CD4-positive, CD25-positive, alpha-beta regulatory T cell (primary cell): ENCODE data around the gene PIK3C2G. TPM values are rescaled to one million over a fixed set of nuclear protein-coding genes. Genes with fewer than 3 reads are reported as not detected.

ENCODE experiments used
- ATAC-seq, 2 donors: fragments of 150-1000 bp; cut with Tn5 transposase; one replicate each; pipeline ENCODE4 v1.10.0; 2021; ENCODE audit warnings: low read depth in 2 of 2, moderate number of reproducible peaks in 2 of 2, moderate library complexity in 1 of 2
- DNase-seq, 3 donors: peaks; one replicate each; pipeline versions ENCODE4 v3.0.0 to v3.0.0-alpha.2; 2012 to 2022; ENCODE audit warnings: mixed read lengths in 1 of 3
- H3K27ac ChIP-seq: one replicate; pipeline ENCODE4 v1.7.0; 2013; ENCODE audit warnings: mild to moderate bottlenecking, low read length; ENCODE audit not compliant: insufficient read depth, poor library complexity, severe bottlenecking
- H3K27me3 ChIP-seq: one replicate; pipeline ENCODE4 v1.7.0; 2013; ENCODE audit warnings: low read length; ENCODE audit not compliant: control insufficient read depth, insufficient read depth
- H3K36me3 ChIP-seq: one replicate; pipeline ENCODE4 v1.7.0; 2013; ENCODE audit warnings: mild to moderate bottlenecking, low read length, moderate library complexity; ENCODE audit not compliant: control insufficient read depth, insufficient read depth
- H3K4me1 ChIP-seq: 2 replicates; pipeline ENCODE4 v1.7.0; 2013; ENCODE audit warnings: mild to moderate bottlenecking, low read length; ENCODE audit not compliant: insufficient read depth, control insufficient read depth, poor library complexity, severe bottlenecking
- H3K4me3 ChIP-seq: one replicate; pipeline ENCODE4 v1.7.0; 2013; ENCODE audit warnings: low read depth, mild to moderate bottlenecking, low read length, moderate library complexity
- H3K9me3 ChIP-seq, 2 experiments: 1 replicate in 1 of 2; 2 replicates in 1 of 2; pipeline ENCODE4 v1.7.0; 2013; ENCODE audit warnings: low read length in 2 of 2, mild to moderate bottlenecking in 1 of 2, moderate library complexity in 1 of 2; ENCODE audit not compliant: control insufficient read depth in 2 of 2
- H3K27ac Mint-ChIP-seq, 3 donors: one replicate each; pipeline ENCODE4 v1.8.0; 2020 to 2022; ENCODE audit warnings: mild to moderate bottlenecking in 3 of 3, mixed read lengths in 3 of 3, moderate library complexity in 2 of 3
- H3K27me3 Mint-ChIP-seq: one replicate; pipeline ENCODE4 v1.8.0; 2022; ENCODE audit warnings: mild to moderate bottlenecking, mixed read lengths
- H3K36me3 Mint-ChIP-seq: one replicate; pipeline ENCODE4 v1.8.0; 2020; ENCODE audit warnings: mixed read lengths
- H3K4me1 Mint-ChIP-seq, 4 donors: one replicate each; pipeline ENCODE4 v1.8.0; 2020 to 2022; ENCODE audit warnings: mixed read lengths in 4 of 4, mild to moderate bottlenecking in 1 of 4
- H3K4me3 Mint-ChIP-seq, 4 donors: one replicate each; pipeline ENCODE4 v1.8.0; 2020 to 2022; ENCODE audit warnings: mild to moderate bottlenecking in 4 of 4, mixed read lengths in 4 of 4, moderate library complexity in 3 of 4
- H3K9me3 Mint-ChIP-seq, 7 donors: one replicate each; pipeline ENCODE4 v1.8.0; 2020 to 2022; ENCODE audit warnings: mixed read lengths in 7 of 7, mild to moderate bottlenecking in 3 of 7, moderate library complexity in 2 of 7
- polyA plus RNA-seq, 4 donors: library from polyadenylated mRNA; unstranded; fragments of 300-500 nt; fragmentation: Illumina TruSeq; gene quantifications; one replicate each; pipeline ENCODE4 v1.2.3, GENCODE V29; 2021
- total RNA-seq: library from RNA; stranded (reverse); gene quantifications from one replicate; pipeline ENCODE4 v1.2.3, GENCODE V29; 2022

The PIK3C2G gene, protein sequence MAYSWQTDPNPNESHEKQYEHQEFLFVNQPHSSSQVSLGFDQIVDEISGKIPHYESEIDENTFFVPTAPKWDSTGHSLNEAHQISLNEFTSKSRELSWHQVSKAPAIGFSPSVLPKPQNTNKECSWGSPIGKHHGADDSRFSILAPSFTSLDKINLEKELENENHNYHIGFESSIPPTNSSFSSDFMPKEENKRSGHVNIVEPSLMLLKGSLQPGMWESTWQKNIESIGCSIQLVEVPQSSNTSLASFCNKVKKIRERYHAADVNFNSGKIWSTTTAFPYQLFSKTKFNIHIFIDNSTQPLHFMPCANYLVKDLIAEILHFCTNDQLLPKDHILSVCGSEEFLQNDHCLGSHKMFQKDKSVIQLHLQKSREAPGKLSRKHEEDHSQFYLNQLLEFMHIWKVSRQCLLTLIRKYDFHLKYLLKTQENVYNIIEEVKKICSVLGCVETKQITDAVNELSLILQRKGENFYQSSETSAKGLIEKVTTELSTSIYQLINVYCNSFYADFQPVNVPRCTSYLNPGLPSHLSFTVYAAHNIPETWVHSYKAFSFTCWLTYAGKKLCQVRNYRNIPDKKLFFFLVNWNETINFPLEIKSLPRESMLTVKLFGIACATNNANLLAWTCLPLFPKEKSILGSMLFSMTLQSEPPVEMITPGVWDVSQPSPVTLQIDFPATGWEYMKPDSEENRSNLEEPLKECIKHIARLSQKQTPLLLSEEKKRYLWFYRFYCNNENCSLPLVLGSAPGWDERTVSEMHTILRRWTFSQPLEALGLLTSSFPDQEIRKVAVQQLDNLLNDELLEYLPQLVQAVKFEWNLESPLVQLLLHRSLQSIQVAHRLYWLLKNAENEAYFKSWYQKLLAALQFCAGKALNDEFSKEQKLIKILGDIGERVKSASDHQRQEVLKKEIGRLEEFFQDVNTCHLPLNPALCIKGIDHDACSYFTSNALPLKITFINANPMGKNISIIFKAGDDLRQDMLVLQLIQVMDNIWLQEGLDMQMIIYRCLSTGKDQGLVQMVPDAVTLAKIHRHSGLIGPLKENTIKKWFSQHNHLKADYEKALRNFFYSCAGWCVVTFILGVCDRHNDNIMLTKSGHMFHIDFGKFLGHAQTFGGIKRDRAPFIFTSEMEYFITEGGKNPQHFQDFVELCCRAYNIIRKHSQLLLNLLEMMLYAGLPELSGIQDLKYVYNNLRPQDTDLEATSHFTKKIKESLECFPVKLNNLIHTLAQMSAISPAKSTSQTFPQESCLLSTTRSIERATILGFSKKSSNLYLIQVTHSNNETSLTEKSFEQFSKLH (N-terminal part only)
- total RNA-seq = not detected
- not detected for polyA plus RNA-seq

DNA sequence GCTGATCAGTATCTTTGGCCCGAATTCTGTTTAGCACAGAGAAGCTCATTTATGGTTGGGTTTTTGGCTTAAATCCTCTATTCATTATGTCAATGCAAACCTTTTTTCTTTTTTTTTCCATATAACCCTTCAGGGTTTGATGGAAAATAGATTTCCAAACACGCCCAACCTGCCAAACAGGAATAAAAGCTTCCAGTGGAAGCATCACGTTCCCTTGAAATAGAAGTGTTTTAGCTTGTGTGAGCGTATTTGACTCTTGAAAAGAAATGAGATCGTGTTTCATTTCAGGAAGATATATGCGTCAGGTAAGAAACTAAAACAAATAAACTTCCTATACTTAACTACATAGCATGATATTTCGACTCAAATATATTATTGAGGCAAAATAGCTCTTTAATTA is at the start of gene PIK3C2G:
TSS of gene PIK3C2G (plus strand) at position 246 of the 400 bp plus-strand sequence. CDS start 20,564 bp downstream, outside the sequence.
- H3K4me1 Mint-ChIP-seq = no peaks in the 10 kb centered on the region
- no peaks in the 10 kb centered on the region for H3K4me1 ChIP-seq
- no peak for ATAC-seq
- no peak within 1 kb of the TSS for H3K4me3 ChIP-seq
- H3K9me3 ChIP-seq = no peaks in the 10 kb centered on the region
- H3K9me3 Mint-ChIP-seq = peaks cover 0 to 3% (median 0%) of the 10 kb centered on the region in 7 donors
- no peaks in the 10 kb centered on the region for H3K36me3 ChIP-seq
- no peak within 1 kb of the TSS for H3K4me3 Mint-ChIP-seq
- H3K27ac Mint-ChIP-seq = no peak within 1 kb of the TSS
- no peak for DNase-seq
- H3K27ac ChIP-seq = no peak within 1 kb of the TSS
- H3K27me3 Mint-ChIP-seq = no peaks in the 10 kb centered on the region
- no peaks in the 10 kb centered on the region for H3K27me3 ChIP-seq
- H3K36me3 Mint-ChIP-seq = no peaks in the 10 kb centered on the region

- H3K4me1 ChIP-seq = no peaks in the 10 kb centered on the region
- no peaks in the 10 kb centered on the region for H3K36me3 Mint-ChIP-seq
- no peaks in the 10 kb centered on the region for H3K27me3 ChIP-seq
- H3K9me3 ChIP-seq = no peaks in the 10 kb centered on the region
- no peak overlapping the region for H3K27ac ChIP-seq
- DNase-seq (no peak), ATAC-seq (no peak)
- H3K4me1 Mint-ChIP-seq = no peaks in the 10 kb centered on the region
- no peaks in the 10 kb centered on the region for H3K36me3 ChIP-seq
- H3K27ac Mint-ChIP-seq = no peak overlapping the region
- no peaks in the 10 kb centered on the region for H3K27me3 Mint-ChIP-seq
- H3K9me3 Mint-ChIP-seq = peaks cover 0 to 15% (median 3%) of the 10 kb centered on the region in 7 donors
- H3K4me3 Mint-ChIP-seq = no peak overlapping the region
- H3K4me3 ChIP-seq = no peak overlapping the region
Observed at GRCh38 chr12:18217966-18218365, 43.4 kb upstream of the PIK3C2G start.

DNA sequence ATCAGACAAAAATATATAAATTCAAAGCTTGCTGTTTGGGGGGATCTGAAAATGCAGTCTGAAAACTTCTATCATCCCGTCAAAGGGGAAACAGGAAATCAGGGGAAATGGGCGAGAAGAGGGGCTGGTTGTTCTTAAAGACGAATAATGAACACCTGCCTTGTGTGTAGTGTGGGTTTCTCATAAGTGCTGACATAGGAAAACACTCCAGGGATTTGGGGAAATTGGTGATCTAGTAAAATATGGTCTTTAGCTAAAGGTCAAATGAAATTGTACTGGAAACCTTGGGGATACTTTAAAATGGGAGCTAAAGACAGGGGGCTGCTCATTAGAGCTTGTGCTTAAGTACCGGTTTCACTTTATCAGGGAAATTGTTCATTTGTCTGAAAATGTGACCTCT is 39.6 kb upstream of the PIK3C2G start:
- H3K27ac Mint-ChIP-seq = no peak overlapping the region
- Histone ChIP-seq H3K36me3 (no peaks in the 10 kb centered on the region), H3K4me1 (no peaks in the 10 kb centered on the region), H3K4me3 (no peak overlapping the region), H3K27ac (no peak overlapping the region), H3K9me3 (no peaks in the 10 kb centered on the region), H3K27me3 (no peaks in the 10 kb centered on the region)
- peaks cover 0 to 10% (median 2%) of the 10 kb centered on the region in 7 donors for H3K9me3 Mint-ChIP-seq
- H3K27me3 Mint-ChIP-seq = no peaks in the 10 kb centered on the region
- no peaks in the 10 kb centered on the region for H3K36me3 Mint-ChIP-seq
- ATAC-seq = no peak
- no peak for DNase-seq
- H3K4me3 Mint-ChIP-seq = no peak overlapping the region
- no peaks in the 10 kb centered on the region for H3K4me1 Mint-ChIP-seq

- Histone ChIP-seq H3K4me3 (no peak overlapping the region), H3K27ac (no peak overlapping the region), H3K4me1 (no peaks in the 10 kb centered on the region), H3K9me3 (no peaks in the 10 kb centered on the region), H3K36me3 (no peaks in the 10 kb centered on the region), H3K27me3 (no peaks in the 10 kb centered on the region)
- H3K4me1 Mint-ChIP-seq = no peaks in the 10 kb centered on the region
- no peak for ATAC-seq
- H3K9me3 Mint-ChIP-seq = peaks cover 0 to 10% (median 0%) of the 10 kb centered on the region in 7 donors
- H3K27me3 Mint-ChIP-seq = no peaks in the 10 kb centered on the region
- no peak for DNase-seq
- no peak overlapping the region for H3K4me3 Mint-ChIP-seq
- H3K36me3 Mint-ChIP-seq = no peaks in the 10 kb centered on the region
- no peak overlapping the region for H3K27ac Mint-ChIP-seq
Observed at GRCh38 chr12:18222699-18223098, 38.6 kb upstream of the PIK3C2G start.

DNA sequence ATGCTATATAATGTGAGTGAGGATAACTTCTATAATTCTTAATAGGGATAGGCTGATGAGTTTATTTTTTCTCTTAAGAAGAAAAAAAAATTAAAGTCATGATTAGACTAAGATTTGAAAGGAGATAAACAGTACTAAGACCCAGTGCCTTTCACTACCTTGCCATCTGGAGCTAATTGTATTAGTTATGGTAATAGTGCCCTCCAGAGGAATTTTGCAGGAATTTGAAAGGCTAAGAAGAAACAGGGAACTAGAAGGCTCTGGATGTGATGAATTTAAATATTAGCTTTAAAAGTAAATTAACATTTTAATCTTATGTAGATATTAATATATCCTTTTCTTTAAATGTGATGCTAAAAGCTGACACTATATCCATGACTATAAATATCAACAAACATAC is 36.6 kb upstream of the PIK3C2G start:
- H3K9me3 ChIP-seq = no peaks in the 10 kb centered on the region
- DNase-seq = no peak

GRCh38 chr12:18239526-18239925 is 21.8 kb upstream of the PIK3C2G start:
- Mint-ChIP-seq H3K27ac (no peak overlapping the region), H3K27me3 (no peaks in the 10 kb centered on the region), H3K36me3 (no peaks in the 10 kb centered on the region), H3K4me3 (no peak overlapping the region), H3K4me1 (no peaks in the 10 kb centered on the region), H3K9me3 (peaks cover 0 to 20% (median 2%) of the 10 kb centered on the region in 7 donors)
- Histone ChIP-seq H3K4me1 (no peaks in the 10 kb centered on the region), H3K4me3 (no peak overlapping the region), H3K36me3 (no peaks in the 10 kb centered on the region), H3K9me3 (no peaks in the 10 kb centered on the region), H3K27me3 (no peaks in the 10 kb centered on the region), H3K27ac (no peak overlapping the region)
- DNase-seq (no peak), ATAC-seq (no peak)

More for the DNA sequence above, 36.6 kb upstream of the PIK3C2G start:
- H3K27ac ChIP-seq = no peak overlapping the region
- no peaks in the 10 kb centered on the region for H3K27me3 ChIP-seq
- no peak overlapping the region for H3K4me3 ChIP-seq
- H3K36me3 ChIP-seq = no peaks in the 10 kb centered on the region
- no peak overlapping the region for H3K27ac Mint-ChIP-seq
- no peak for ATAC-seq
- H3K9me3 Mint-ChIP-seq = peaks cover 0 to 2% (median 0%) of the 10 kb centered on the region in 7 donors
- H3K4me1 ChIP-seq = no peaks in the 10 kb centered on the region
- H3K4me1 Mint-ChIP-seq = no peaks in the 10 kb centered on the region
- H3K27me3 Mint-ChIP-seq = no peaks in the 10 kb centered on the region
- no peak overlapping the region for H3K4me3 Mint-ChIP-seq
- H3K36me3 Mint-ChIP-seq = no peaks in the 10 kb centered on the region

DNA sequence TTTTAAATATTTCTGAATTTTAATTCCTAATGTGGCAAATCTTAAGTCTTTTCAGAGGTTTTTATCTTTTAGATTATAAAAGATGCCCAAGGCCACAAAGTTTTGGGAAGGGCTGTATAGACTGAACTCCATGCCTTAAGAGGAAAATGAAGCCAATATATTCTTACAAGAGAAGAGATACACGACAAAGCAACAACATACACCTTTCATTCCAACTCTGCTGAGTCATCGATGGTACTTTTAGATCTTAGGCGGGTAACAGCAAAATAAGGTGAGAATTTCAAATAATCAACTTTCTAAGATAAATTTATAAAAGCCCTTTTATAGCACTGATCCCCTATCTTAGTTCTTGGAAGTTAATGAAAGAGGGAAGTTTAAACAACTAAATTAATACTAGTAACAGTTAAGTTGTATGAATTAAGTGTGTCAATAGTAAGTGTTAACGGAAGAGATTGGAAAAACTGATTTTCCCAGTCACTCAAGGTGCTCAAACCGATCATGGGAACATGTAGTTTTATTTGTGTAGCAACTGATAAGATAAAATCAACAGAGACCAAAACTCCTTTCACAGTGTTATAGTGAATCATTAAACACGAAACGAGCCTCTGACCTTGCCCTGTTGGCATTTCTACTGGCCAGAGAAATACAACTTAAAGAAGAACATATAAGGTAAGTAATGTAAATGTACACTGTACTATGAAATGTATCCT is 18.8 kb upstream of the PIK3C2G start:
- H3K4me1 Mint-ChIP-seq = no peaks in the 10 kb centered on the region
- H3K27me3 Mint-ChIP-seq = no peaks in the 10 kb centered on the region
- ATAC-seq (no peak), DNase-seq (no peak)
- Histone ChIP-seq H3K4me1 (no peaks in the 10 kb centered on the region), H3K27me3 (no peaks in the 10 kb centered on the region), H3K9me3 (no peaks in the 10 kb centered on the region), H3K27ac (no peak overlapping the region), H3K4me3 (no peak overlapping the region), H3K36me3 (no peaks in the 10 kb centered on the region)
- no peak overlapping the region for H3K4me3 Mint-ChIP-seq
- H3K36me3 Mint-ChIP-seq = no peaks in the 10 kb centered on the region
- H3K9me3 Mint-ChIP-seq = peaks cover 0 to 4% (median 0%) of the 10 kb centered on the region in 7 donors
- no peak overlapping the region for H3K27ac Mint-ChIP-seq
